Uterus (tissue), 4 donors: ENCODE measurements around the gene HSD3B2. TPM values are rescaled to one million over a fixed set of nuclear protein-coding genes. Genes with fewer than 3 reads are reported as not detected.
A peak's percentile ranks its signal among the peaks of the same experiment; 100 is the strongest.

Source experiments
- DNase-seq, 2 donors: peaks; one replicate each; pipeline ENCODE4 v3.0.0-alpha.2; 2019 to 2020
- H3K27ac ChIP-seq, 2 donors: fragments of 200-600 bp; sonication (generic); 1 replicate in 1 of 2; 2 replicates in 1 of 2; pipeline ENCODE4 v1.5.1; 2016 to 2018
- H3K27me3 ChIP-seq, 2 donors: fragments of 200-600 bp; sonication (generic); one replicate each; pipeline ENCODE4 v1.5.1; 2018 to 2019; ENCODE audit warnings: control low read depth in 1 of 2
- H3K36me3 ChIP-seq, 2 donors: fragments of 200-600 bp; sonication (generic); one replicate each; pipeline ENCODE4 v1.5.1; 2019; ENCODE audit warnings: control low read depth in 1 of 2
- H3K4me1 ChIP-seq, 2 donors: fragments of 200-600 bp; sonication (generic); one replicate each; pipeline ENCODE4 v1.5.1; 2018 to 2019; ENCODE audit warnings: control low read depth in 1 of 2
- H3K4me3 ChIP-seq, 2 donors: fragments of 200-600 bp; sonication (generic); 1 replicate in 1 of 2; 2 replicates in 1 of 2; pipeline ENCODE4 v1.5.1; 2018 to 2019; ENCODE audit warnings: mild to moderate bottlenecking in 1 of 2
- H3K9me3 ChIP-seq, 2 donors: fragments of 200-600 bp; sonication (generic); one replicate each; pipeline ENCODE4 v1.5.1; 2019; ENCODE audit warnings: control low read depth in 1 of 2
- CTCF ChIP-seq, 4 experiments: fragments of 200-600 bp in 2 of 4; fragments of 450-650 bp in 2 of 4; sonication (generic) in 2 of 4; IDR thresholded peaks; one replicate each; pipeline ENCODE4 v1.5.1; 2016 to 2019; ENCODE audit warnings: antibody characterized with exemption in 4 of 4, mild to moderate bottlenecking in 2 of 4, moderate library complexity in 1 of 4
- POLR2A ChIP-seq, 2 donors: fragments of 450-650 bp; IDR thresholded peaks; one replicate each; pipeline ENCODE4 v1.6.1; 2016; ENCODE audit warnings: antibody characterized with exemption in 2 of 2, mild to moderate bottlenecking in 1 of 2, moderate library complexity in 1 of 2
- intact Hi-C: fragments of 100-400 bp; cut with DNase I; formaldehyde crosslinking; loops from one replicate; pipeline ENCODE4 v1.15.1; 2023; ENCODE audit warnings: low total_unique reads
- total RNA-seq, 4 donors: library from RNA; depleted of rRNA in 3 of 4; stranded (reverse); fragments of >200 nt in 3 of 4; gene quantifications; one replicate each; pipeline versions ENCODE4 v1.1.0 to v1.2.4, GENCODE V29; 2014 to 2023
- donor health status: DM: yes; HTN: yes; CAD: no.

HSD3B2 gene
- under 1 TPM in 1 of 4 donors, not detected in 3; 0.49 TPM for total RNA-seq

DNA sequence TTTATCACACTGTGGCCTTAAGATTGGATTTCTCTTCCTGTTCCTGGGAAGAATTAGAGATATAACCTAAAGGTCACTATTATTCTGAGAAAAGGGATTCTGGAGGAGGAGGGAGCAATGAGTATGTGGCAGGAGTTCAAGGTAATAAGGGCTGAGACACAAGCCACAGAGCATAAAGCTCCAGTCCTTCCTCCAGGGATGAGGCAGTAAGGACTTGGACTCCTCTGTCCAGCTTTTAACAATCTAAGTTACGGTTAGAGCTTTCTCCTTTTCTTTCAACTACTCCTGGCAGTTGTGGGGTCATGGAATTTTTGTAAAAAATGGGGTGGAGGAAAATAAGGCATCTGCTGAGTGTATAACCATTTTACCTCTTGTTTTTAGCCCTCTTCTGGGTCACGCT is at the start of gene HSD3B2:
TSS of gene HSD3B2 (plus strand) at position 201 of the 400 bp plus-strand sequence. CDS start 270 bp downstream, outside the sequence.
- intact Hi-C loops: no loop called here
- H3K27me3 ChIP-seq: no peaks in the 10 kb centered on the region
- no peak within 1 kb of the TSS for H3K4me3 ChIP-seq
- DNase-seq: no peak
- TF ChIP-seq CTCF (IDR thresholded peaks at IDR 0.05) (no peak), POLR2A (IDR thresholded peaks at IDR 0.05) (no peak)
- no peaks in the 10 kb centered on the region for H3K9me3 ChIP-seq
- H3K36me3 ChIP-seq: no peaks in the 10 kb centered on the region
- no peak within 1 kb of the TSS for H3K27ac ChIP-seq
- H3K4me1 ChIP-seq: no peaks in the 10 kb centered on the region

- Histone ChIP-seq H3K9me3 (no peaks in the 10 kb centered on the region), H3K27me3 (no peaks in the 10 kb centered on the region), H3K4me3 (no peak overlapping the region), H3K4me1 (no peaks in the 10 kb centered on the region), H3K27ac (no peak overlapping the region), H3K36me3 (no peaks in the 10 kb centered on the region)
- TF ChIP-seq CTCF (IDR thresholded peaks at IDR 0.05) (no peak), POLR2A (IDR thresholded peaks at IDR 0.05) (no peak)
- intact Hi-C loops: loop anchor here (10.0 kb wide), 1 partner anchor 82 kb away; no protein-coding TSS in a partner anchor
- no peak for DNase-seq
Measured at GRCh38 chr1:119366424-119366823, 48.5 kb upstream of the HSD3B2 start.

- Histone ChIP-seq H3K4me3 (no peak overlapping the region), H3K36me3 (no peaks in the 10 kb centered on the region), H3K4me1 (no peaks in the 10 kb centered on the region), H3K27ac (no peak overlapping the region), H3K9me3 (no peaks in the 10 kb centered on the region), H3K27me3 (no peaks in the 10 kb centered on the region)
- intact Hi-C loops: loop anchor here (10.0 kb wide), 1 partner anchor 83 kb away; no protein-coding TSS in a partner anchor
- TF ChIP-seq CTCF (IDR thresholded peaks at IDR 0.05) (peak; percentile 84 to 88 (median 86)), POLR2A (IDR thresholded peaks at IDR 0.05) (no peak)
- no peak for DNase-seq
Measured at GRCh38 chr1:119367432-119368124, 47.4 kb upstream of the HSD3B2 start.

- Histone ChIP-seq H3K4me3 (no peak within 1 kb of the TSS), H3K4me1 (no peaks in the 10 kb centered on the region), H3K27ac (no peak within 1 kb of the TSS), H3K36me3 (no peaks in the 10 kb centered on the region), H3K9me3 (no peaks in the 10 kb centered on the region), H3K27me3 (no peaks in the 10 kb centered on the region)
- intact Hi-C loops: loop anchor here (10.0 kb wide), 1 partner anchor 84 kb away; no protein-coding TSS in a partner anchor
- TF ChIP-seq POLR2A (IDR thresholded peaks at IDR 0.05): no peak
- TF ChIP-seq CTCF (IDR thresholded peaks at IDR 0.05): no peak
- no peak for DNase-seq
Measured at GRCh38 chr1:119368554-119368953, 46.4 kb upstream of the HSD3B2 start, which contains the start of gene HAO2. Gene HAO2, plus strand, starts transcription at chr1:119368785. Its CDS starts 12,301 bp downstream, at chr1:119381086.

DNA sequence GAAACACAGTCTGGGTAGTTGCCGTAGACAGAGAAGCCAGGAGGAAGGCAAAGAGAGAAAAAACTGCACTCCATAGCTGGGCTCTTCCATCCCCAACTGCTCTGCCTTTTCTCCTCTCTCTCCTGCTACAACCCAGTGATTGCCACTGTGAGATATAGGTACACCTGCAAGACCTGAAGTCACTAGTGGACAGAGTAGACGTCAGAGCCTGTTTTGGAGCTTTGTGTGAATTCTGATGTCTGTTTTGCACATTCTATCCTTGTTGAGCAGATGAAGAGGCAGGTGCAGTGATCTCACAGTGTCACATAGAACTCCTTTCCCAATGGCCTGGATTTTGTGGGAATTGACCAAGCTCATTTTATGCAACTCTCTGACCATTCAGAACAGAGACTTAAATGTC is 44.2 kb upstream of the HSD3B2 start:
- no peaks in the 10 kb centered on the region for H3K27me3 ChIP-seq
- H3K27ac ChIP-seq: no peak overlapping the region
- no peaks in the 10 kb centered on the region for H3K36me3 ChIP-seq
- intact Hi-C loops: no loop called here
- no peak for DNase-seq
- TF ChIP-seq CTCF (IDR thresholded peaks at IDR 0.05) (no peak), POLR2A (IDR thresholded peaks at IDR 0.05) (no peak)
- no peaks in the 10 kb centered on the region for H3K4me1 ChIP-seq
- H3K4me3 ChIP-seq: no peak overlapping the region
- no peaks in the 10 kb centered on the region for H3K9me3 ChIP-seq
